Activated naive CD4-positive, alpha-beta T cell treated with anti-CD3 and anti-CD28 coated beads, Interleukin-2, amount 50 U/mL, for 72 hours (primary cell): Measurements from ENCODE around the gene SMC1B. TPM values are rescaled to one million over a fixed set of nuclear protein-coding genes. Genes with fewer than 3 reads are reported as not detected.
"Not testable (repeated sequence)": the region's sequence is repeated elsewhere in the genome, so short reads cannot be mapped to it uniquely, and the experiment has no call there.

Source experiments
- ATAC-seq, 2 donors: fragments of 150-1000 bp; cut with Tn5 transposase; 2 replicates each; pipeline ENCODE4 v1.10.0; 2021; ENCODE audit warnings: mild to moderate bottlenecking in 2 of 2, moderate library complexity in 2 of 2
- DNase-seq, 2 donors: peaks; one replicate each; pipeline ENCODE4 v3.0.0; 2021 to 2022; ENCODE audit warnings: low spot score in 2 of 2
- H3K27ac Mint-ChIP-seq, 2 donors: one replicate each; pipeline ENCODE4 v1.8.0; 2022; ENCODE audit warnings: mild to moderate bottlenecking in 2 of 2, mixed read lengths in 2 of 2
- H3K36me3 Mint-ChIP-seq, 2 donors: one replicate each; pipeline ENCODE4 v1.8.0; 2022; ENCODE audit warnings: mixed read lengths in 2 of 2
- H3K9me3 Mint-ChIP-seq, 2 donors: one replicate each; pipeline ENCODE4 v1.8.0; 2022; ENCODE audit warnings: mixed read lengths in 2 of 2
- total RNA-seq, 2 donors: library from RNA; stranded (reverse); gene quantifications; one replicate each; pipeline ENCODE4 v1.2.3, GENCODE V29; 2022

Gene SMC1B
- total RNA-seq, 2 donors from 2014 or later = 0.80 to 0.93 TPM

DNA sequence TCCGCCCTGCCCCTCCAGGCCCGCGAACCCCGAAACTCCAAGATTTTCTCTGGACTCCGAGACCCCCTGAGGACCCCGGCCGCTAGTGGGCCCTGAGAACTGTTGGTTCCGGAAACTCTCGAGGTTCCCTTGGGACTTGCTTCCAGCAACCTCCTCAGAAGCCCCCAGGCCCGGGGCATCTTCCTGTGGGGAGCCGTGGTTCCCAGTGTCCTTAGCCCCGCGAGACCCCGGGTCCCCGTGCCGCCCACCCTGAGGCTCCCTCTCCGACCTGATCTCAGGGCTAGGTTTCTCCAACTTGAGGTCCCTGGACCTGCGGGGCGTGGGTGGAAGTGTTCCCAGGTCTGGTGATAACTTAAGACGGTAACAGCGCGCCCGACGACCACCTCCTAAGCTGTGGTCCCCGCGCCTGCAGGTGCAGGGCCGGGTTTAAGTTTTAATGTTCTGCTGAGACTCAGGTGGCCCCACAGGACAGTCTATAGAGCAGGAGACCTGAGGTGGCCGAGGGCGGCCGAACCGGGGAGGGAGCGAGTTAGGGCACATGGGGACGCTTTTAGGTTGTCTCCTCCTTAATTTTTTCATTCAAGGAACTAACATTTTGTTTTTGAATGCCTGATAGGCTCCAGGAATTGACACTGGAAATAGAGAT is 102.9 kb downstream of the SMC1B start:
- ATAC-seq = no peak

DNA sequence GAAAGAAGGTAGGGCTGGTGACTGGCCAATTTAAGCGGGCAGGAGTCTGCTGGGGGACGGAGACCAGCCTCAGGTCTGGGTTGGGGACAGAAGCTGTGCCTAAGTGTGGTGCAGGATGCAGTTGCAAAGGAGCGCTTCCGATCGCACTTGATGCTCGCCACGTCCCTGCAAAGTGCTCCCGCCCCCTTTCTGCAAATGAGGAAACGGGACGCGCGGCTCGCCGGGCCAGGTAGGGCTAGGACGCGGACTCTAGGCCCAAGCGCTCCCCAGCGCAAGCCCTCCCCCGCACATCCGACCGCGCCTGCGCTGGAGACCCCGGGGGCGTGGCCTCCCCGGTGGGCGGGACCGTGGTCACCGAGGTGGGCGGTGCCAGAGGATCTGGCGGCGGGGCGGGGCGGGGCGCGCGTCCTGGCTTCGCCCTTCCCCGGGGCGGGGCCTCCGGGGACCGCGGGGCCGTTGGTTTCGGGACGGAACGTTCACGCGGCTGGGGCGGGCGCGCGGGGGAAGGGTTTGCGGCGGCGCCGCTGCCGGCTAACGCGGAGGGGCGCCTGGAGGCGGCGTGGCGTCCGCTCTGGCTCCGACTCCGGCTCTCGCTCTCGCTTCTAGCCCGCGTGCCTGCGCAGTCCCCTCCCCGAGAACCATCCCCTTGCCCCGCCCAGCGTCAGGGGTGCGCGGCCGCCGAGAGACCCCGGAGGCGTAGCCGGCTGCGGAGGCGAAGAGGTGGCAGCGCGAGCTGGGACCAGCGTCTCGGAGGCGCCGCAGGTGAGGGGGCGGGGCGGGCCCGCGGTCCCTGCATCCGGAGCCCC is 103.8 kb downstream of the SMC1B start, which contains the start of gene FAM118A:
Gene FAM118A, plus strand, starts transcription at position 513 of the 806 bp plus-strand sequence. CDS start 12,446 bp downstream, outside the sequence.
- Mint-ChIP-seq H3K36me3 (peaks cover 11 to 16% of the 10 kb centered on the region in 2 donors), H3K27ac (peak within 1 kb of the TSS; percentile 96), H3K9me3 (no peaks in the 10 kb centered on the region)
- DNase-seq = peak; percentile 99 to 100
- ATAC-seq = peak; percentile 86 to 88

More for the DNA sequence above, 102.9 kb downstream of the SMC1B start:
- peak in 1 of 2 donors; percentile 19 for DNase-seq
- peaks cover 11 to 16% of the 10 kb centered on the region in 2 donors for H3K36me3 Mint-ChIP-seq
- H3K27ac Mint-ChIP-seq = peak overlapping the region; percentile 89 to 95
- no peaks in the 10 kb centered on the region for H3K9me3 Mint-ChIP-seq

DNA sequence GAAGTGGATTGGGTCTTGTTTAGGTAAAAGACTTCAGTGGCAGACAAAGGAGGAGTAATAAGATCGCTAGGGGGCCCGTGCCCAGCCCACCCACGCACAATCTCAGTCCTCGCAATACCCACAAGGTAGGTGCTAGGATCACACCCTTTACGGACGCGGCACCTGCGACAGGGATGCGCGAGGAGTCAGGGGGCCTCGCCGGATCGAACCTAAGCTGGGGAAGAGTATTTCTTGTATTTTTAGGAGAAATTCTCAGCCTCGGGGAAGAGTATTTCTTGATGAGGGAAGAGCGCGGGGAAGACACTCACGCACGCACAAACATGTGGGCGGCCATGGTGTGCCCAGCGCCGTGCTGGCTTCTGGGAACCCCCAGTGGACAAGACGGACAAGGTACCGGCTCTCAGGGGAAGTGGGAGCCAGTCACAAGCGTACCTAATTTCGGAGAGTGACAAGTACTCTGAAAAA is 104.4 kb downstream of the SMC1B start:
- H3K9me3 Mint-ChIP-seq = no peaks in the 10 kb centered on the region
- peak overlapping the region; percentile 96 for H3K27ac Mint-ChIP-seq
- no peak for DNase-seq
- H3K36me3 Mint-ChIP-seq = peaks cover 11 to 16% of the 10 kb centered on the region in 2 donors
- ATAC-seq = no peak

- Mint-ChIP-seq H3K36me3 (peaks cover 11 to 16% of the 10 kb centered on the region in 2 donors), H3K9me3 (no peaks in the 10 kb centered on the region), H3K27ac (peak overlapping the region; percentile 96)
- ATAC-seq = no peak
- DNase-seq = no peak
Observed at GRCh38 chr22:45308391-45308956, 104.9 kb downstream of the SMC1B start.

DNA sequence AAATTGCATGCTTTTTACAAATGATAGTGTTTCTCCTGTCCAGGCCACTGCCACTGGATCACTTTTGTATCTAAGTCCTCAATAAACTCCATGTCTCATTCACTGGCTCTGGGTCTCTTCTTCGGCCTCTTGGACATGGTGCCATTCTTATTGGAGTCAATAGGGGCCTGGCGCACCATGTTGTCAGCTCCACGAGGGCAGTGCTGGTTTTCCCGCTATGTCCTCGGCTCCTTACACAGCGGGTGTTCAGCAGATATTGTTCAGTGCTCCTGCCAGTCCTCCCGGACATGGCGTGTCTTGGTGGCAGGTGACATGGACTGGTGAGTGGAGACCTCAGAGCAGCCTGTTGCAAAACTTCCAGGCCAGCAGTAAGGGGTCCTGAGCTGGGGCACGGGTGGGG is 107.3 kb downstream of the SMC1B start:
- H3K9me3 Mint-ChIP-seq = no peaks in the 10 kb centered on the region

GRCh38 chr22:45305456-45306075 is 107.8 kb downstream of the SMC1B start:
- Mint-ChIP-seq H3K27ac (no peak overlapping the region), H3K9me3 (no peaks in the 10 kb centered on the region), H3K36me3 (peaks cover 1 to 2% of the 10 kb centered on the region in 2 donors)
- DNase-seq (no peak), ATAC-seq (no peak)

More for the DNA sequence above, 107.3 kb downstream of the SMC1B start:
- Mint-ChIP-seq H3K36me3 (peaks cover 7 to 8% of the 10 kb centered on the region in 2 donors), H3K27ac (no peak overlapping the region)
- no peak for DNase-seq
- no peak for ATAC-seq

- no peaks in the 10 kb centered on the region for H3K9me3 Mint-ChIP-seq
- H3K36me3 Mint-ChIP-seq = no peaks in the 10 kb centered on the region
- DNase-seq (no peak), ATAC-seq (no peak)
- no peak overlapping the region for H3K27ac Mint-ChIP-seq
Observed at GRCh38 chr22:45304971-45305370, 108.4 kb downstream of the SMC1B start.

- ATAC-seq = peak in 1 of 2 donors; percentile 47
Observed at GRCh38 chr22:45303181-45303580, 110.2 kb downstream of the SMC1B start.

DNA sequence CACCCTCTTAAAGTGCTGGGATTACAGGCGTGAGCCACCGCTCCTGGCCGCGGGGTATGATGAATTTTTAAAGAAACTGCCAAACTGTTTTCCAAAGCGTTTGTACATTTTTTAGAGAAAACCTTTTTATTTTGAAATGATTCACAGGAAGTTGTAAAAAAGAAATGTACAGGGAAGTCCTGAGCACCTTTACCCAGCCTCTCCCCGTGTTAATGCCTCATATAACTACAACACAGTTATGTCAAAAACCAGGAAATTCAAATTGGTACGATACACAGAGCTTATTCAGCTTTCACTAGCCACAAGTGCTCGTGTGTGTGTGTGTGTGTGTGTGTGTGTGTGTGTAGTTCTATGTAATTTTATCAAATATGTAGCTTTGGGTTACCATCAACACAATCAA is 110.6 kb downstream of the SMC1B start:
- no peaks in the 10 kb centered on the region for H3K9me3 Mint-ChIP-seq
- no peak overlapping the region for H3K27ac Mint-ChIP-seq
- DNase-seq = no peak

More at GRCh38 chr22:45303181-45303580, 110.2 kb downstream of the SMC1B start:
- Mint-ChIP-seq H3K9me3 (no peaks in the 10 kb centered on the region), H3K36me3 (no peaks in the 10 kb centered on the region), H3K27ac (no peak overlapping the region)
- no peak for DNase-seq

GRCh38 chr22:45298934-45299505 is 114.4 kb downstream of the SMC1B start:
- DNase-seq (no peak), ATAC-seq (no peak)
- H3K36me3 Mint-ChIP-seq = no peaks in the 10 kb centered on the region

More for the DNA sequence above, 110.6 kb downstream of the SMC1B start:
- H3K36me3 Mint-ChIP-seq = no peaks in the 10 kb centered on the region
- peak in 1 of 2 donors; percentile 34 for ATAC-seq

GRCh38 chr22:45296628-45297297 is 116.6 kb downstream of the SMC1B start:
- Mint-ChIP-seq H3K27ac (peak overlapping the region; percentile 60 to 79), H3K36me3 (no peaks in the 10 kb centered on the region), H3K9me3 (no peaks in the 10 kb centered on the region)
- ATAC-seq (peak; percentile 68 to 84), DNase-seq (no peak)

More at GRCh38 chr22:45298934-45299505, 114.4 kb downstream of the SMC1B start:
- Mint-ChIP-seq H3K9me3 (no peaks in the 10 kb centered on the region), H3K27ac (no peak overlapping the region)

- Mint-ChIP-seq H3K9me3 (no peaks in the 10 kb centered on the region), H3K27ac (peak overlapping the region; percentile 66 to 79), H3K36me3 (no peaks in the 10 kb centered on the region)
- DNase-seq (no peak), ATAC-seq (no peak)
Observed at GRCh38 chr22:45295492-45295891, 117.9 kb downstream of the SMC1B start.

DNA sequence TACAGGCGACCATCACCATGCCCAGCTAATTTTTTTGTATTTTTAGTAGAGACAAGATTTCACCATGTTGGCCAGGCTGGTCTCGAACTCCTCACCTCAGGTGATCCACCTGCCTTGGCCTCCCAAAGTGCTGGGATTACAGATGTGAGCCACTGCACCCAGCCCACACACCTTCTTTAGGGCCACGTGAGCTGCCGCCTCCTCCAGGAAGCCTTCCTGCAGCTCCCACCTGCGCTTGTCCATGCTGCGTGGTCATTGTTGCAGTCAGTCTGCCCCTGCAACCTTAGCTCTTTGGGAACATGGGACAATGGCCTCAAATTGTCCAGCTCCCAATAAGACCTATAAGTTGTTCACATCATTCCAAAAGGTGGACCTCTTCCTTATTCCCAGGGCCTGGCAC is 118.4 kb downstream of the SMC1B start:
- not testable (repeated sequence) for DNase-seq, H3K9me3 Mint-ChIP-seq, H3K36me3 Mint-ChIP-seq, ATAC-seq
- peak overlapping the region in 1 of 2 donors; percentile 66 for H3K27ac Mint-ChIP-seq
